Measurements from ENCODE around the gene LEMD1.

The LEMD1 gene, protein sequence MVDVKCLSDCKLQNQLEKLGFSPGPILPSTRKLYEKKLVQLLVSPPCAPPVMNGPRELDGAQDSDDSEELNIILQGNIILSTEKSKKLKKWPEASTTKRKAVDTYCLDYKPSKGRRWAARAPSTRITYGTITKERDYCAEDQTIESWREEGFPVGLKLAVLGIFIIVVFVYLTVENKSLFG

DNA sequence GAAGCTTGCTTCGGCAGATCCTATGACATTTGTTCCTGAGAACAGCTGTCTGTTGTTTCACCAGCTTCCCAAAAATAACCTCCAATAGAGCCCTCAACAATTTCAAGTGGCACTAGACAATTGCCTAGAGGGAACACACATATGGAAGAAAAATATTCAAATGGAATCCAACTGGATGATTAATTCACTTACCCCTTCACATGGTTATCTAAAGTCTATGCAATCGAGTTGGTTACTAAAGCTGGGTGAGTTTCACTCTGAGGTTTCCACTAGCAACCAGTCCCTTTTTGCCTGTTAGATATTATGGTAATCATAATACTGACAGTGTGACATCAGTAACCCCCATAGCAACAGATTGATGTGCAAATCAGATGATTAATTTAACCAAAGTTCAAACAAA, at the start of gene LEMD1:
Gene LEMD1, minus strand, starts transcription at position 259 of the 400 bp plus-strand sequence. CDS start 1,520 bp downstream, outside the sequence.
- no peak for DNase-seq (ENCODE audit: low spot score)

DNA sequence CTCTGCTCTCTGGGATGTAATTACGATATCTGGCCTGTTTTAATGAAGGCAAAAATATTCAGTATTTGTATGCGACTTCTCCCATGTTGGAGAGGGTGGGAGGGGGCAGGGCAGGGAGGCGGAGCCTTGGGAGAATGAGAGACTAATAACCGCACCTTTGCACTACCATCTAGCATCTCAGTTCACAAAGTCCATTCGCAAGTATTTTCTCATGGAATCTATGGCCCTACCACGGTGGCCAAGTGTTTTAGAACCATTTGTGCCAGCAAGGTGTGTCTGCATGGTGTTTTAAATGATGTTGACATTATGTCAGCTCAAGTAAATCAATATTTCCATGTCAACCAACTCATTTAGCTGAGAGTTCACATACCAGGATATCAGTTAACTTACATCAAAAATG, 48.3 kb upstream of the LEMD1 start:
- no peak for DNase-seq (ENCODE audit: low spot score)

- DNase-seq (ENCODE audit: low spot score) = no peak
Observed at GRCh38 chr1:205466595-205467220, 44.9 kb upstream of the LEMD1 start.

GRCh38 chr1:205465392-205465791, 43.5 kb upstream of the LEMD1 start:
- DNase-seq (ENCODE audit: low spot score) = no peak

GRCh38 chr1:205458777-205459566, 37.1 kb upstream of the LEMD1 start:
- DNase-seq (ENCODE audit: low spot score) = peak; percentile 70

GRCh38 chr1:205456868-205457745, 35.3 kb upstream of the LEMD1 start:
- DNase-seq (ENCODE audit: low spot score) = no peak

DNA sequence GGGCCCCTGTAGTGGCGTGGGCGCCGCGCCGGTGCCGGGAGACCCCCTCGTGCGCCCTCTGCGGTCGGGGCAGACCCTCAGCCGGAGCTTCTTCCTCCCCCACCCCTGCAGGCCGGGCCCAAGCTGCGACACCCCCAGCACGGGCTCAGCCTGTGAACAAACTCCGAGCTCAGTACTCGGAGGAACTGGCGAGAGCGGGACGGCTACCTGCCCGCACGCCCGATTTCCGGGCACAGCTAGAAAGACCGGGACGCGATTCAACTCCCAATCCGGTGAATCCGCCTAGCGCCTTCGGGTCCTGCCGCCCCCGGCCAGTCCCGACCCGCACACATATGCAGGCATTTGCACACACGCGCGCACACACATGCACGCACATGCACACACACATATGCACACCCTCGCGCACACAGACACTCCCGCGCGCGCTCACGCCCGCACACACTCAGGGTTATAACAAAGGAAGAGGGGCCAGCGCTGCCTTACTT, 34.6 kb upstream of the LEMD1 start:
- no peak for DNase-seq (ENCODE audit: low spot score)

GRCh38 chr1:205455581-205456382, 33.9 kb upstream of the LEMD1 start, which contains the start of gene BLACAT1:
TSS of gene BLACAT1 (minus strand) at chr1:205456045.
- DNase-seq (ENCODE audit: low spot score) = no peak

- DNase-seq (ENCODE audit: low spot score) = no peak
Observed at GRCh38 chr1:205454903-205455335, 33.1 kb upstream of the LEMD1 start.

GRCh38 chr1:205453466-205453865, 31.6 kb upstream of the LEMD1 start:
- DNase-seq (ENCODE audit: low spot score) = no peak

GRCh38 chr1:205452933-205453332, 31.1 kb upstream of the LEMD1 start:
- no peak for DNase-seq (ENCODE audit: low spot score)

GRCh38 chr1:205452364-205452763, 30.5 kb upstream of the LEMD1 start:
- no peak for DNase-seq (ENCODE audit: low spot score)

- DNase-seq (ENCODE audit: low spot score) = no peak
Observed at GRCh38 chr1:205451759-205452164, 29.9 kb upstream of the LEMD1 start.

- DNase-seq (ENCODE audit: low spot score) = no peak
Observed at GRCh38 chr1:205451202-205451601, 29.3 kb upstream of the LEMD1 start.

GRCh38 chr1:205450448-205450847, 28.6 kb upstream of the LEMD1 start:
- peak; percentile 46 for DNase-seq (ENCODE audit: low spot score)

DNA sequence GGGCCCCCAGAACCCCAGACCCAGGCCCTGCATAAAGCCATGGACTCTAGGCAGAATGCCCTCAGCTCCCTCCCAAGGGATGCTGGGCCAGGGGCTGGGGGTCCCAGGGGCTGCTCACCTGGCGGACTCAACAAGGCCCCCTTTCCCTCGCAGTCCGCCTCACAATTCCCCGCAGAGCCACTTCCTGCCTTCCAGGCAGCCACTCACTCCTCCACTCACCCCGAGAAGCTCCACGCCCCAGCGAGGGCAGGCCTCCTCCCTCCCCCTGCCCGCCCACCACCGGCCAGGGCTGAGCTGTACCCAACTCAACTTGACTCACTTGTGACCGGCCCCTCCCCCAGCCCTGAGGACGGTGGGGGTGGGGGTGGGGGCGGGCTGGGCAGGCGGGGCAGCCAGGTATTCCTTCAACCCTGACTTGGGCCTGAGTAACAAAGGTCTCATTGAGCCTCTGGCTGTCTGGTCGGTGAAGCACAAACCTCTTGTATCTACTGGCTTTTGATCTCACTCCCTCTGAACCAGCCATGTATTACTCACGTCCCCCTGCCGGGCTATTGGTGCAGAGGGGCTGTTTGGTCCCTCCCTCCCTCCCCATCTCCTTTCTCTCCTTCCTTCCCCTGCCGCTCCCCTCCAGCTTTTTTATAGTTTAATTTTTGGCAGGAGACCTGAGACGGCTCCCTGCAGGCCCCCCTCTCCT, 28.0 kb upstream of the LEMD1 start:
- peak; percentile 100 for DNase-seq (ENCODE audit: low spot score)

DNA sequence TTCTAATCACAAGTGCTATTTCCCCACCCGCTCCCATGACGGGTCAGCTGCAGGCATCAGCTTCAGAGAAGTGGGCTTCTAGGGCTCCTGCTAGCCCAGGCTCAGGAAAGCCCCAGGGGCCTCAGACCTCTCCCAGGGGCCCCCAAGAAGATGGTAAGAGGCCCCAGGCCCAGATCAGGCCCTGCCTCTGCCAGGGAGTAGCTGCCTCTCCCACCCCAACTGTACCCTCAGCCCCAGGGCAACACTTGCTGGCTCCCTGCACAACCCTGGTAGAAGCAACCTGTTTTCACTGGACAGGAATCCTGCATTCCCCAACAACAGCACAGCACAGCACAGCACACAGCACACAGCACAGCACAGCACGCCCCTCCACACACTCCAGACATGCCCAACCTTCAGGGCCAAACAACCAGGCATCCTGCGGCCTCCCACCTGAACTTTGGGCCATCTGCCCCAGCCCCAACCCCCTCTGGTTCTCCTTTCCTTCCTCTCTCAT, 27.4 kb upstream of the LEMD1 start:
- peak; percentile 10 for DNase-seq (ENCODE audit: low spot score)

- peak; percentile 13 for DNase-seq (ENCODE audit: low spot score)
Observed at GRCh38 chr1:205448540-205449253, 26.8 kb upstream of the LEMD1 start.
